GM12878 (cell line): ENCODE measurements around the gene USH1C.

ENCODE experiments used
- EZH2 ChIP-seq: IDR thresholded peaks from 2 replicates; pipeline ENCODE4 v1.6.1; 2012; ENCODE audit warnings: low read depth, mild to moderate bottlenecking, control low read depth, inconsistent platforms, low read length, borderline replicate concordance; ENCODE audit not compliant: control insufficient read depth
- JUND ChIP-seq: IDR thresholded peaks from 2 replicates; pipeline ENCODE4 v1.6.1; 2012; ENCODE audit warnings: low read depth, mild to moderate bottlenecking, low read length, improper control_type of control experiment, moderate library complexity
- TF ChIP-seq, protein P1 (sequence below), 3 experiments: IDR thresholded peaks in 2 of 3; conservative IDR thresholded peaks in 1 of 3; 2 replicates each; pipeline ENCODE4 v1.5.1; 2011; ENCODE audit warnings: low read depth in 3 of 3, low read length in 3 of 3, mild to moderate bottlenecking in 3 of 3, control low read depth in 2 of 3, moderate library complexity in 2 of 3, inconsistent platforms in 1 of 3, mixed read lengths in 1 of 3; ENCODE audit not compliant: control insufficient read depth in 2 of 3, insufficient read depth in 1 of 3; ENCODE audit errors: extremely low read depth in 1 of 3
- TF ChIP-seq, protein P2 (sequence below): IDR thresholded peaks from 2 replicates; pipeline ENCODE4 v1.6.1; 2011; ENCODE audit warnings: low read depth, low read length, improper control_type of control experiment, borderline replicate concordance

DNA sequence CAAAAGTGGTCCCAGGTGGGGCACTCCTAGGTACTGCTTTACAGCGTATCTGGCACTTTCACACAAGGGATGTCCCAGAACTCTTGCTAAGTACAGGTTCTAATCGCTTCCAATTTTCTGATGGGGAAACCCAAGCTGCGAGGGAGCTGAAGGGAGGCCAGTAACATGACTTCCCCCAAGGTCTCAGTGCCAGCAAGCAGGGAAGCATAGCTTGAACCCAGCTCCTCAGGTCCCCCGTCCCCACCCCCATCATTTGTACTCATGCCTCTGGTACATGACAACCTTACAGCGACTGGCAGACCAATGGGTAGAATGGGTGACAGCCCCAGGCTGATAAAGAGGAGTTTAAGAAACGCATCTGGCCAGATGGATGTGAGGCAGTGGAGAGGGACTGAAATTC, 66.9 kb downstream of the USH1C start:
- TF ChIP-seq, protein P1, sequence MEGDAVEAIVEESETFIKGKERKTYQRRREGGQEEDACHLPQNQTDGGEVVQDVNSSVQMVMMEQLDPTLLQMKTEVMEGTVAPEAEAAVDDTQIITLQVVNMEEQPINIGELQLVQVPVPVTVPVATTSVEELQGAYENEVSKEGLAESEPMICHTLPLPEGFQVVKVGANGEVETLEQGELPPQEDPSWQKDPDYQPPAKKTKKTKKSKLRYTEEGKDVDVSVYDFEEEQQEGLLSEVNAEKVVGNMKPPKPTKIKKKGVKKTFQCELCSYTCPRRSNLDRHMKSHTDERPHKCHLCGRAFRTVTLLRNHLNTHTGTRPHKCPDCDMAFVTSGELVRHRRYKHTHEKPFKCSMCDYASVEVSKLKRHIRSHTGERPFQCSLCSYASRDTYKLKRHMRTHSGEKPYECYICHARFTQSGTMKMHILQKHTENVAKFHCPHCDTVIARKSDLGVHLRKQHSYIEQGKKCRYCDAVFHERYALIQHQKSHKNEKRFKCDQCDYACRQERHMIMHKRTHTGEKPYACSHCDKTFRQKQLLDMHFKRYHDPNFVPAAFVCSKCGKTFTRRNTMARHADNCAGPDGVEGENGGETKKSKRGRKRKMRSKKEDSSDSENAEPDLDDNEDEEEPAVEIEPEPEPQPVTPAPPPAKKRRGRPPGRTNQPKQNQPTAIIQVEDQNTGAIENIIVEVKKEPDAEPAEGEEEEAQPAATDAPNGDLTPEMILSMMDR (IDR thresholded peaks at IDR 0.05 in 2 of 3, conservative IDR thresholded peaks at IDR 0.05 in 1 of 3; ENCODE audit: control insufficient read depth in 2 of 3, extremely low read depth in 1 of 3, insufficient read depth in 1 of 3, low read depth in 3 of 3, low read length in 3 of 3): no peak
- TF ChIP-seq EZH2: no peak
- TF ChIP-seq JUND: no peak
- TF ChIP-seq, protein P2, sequence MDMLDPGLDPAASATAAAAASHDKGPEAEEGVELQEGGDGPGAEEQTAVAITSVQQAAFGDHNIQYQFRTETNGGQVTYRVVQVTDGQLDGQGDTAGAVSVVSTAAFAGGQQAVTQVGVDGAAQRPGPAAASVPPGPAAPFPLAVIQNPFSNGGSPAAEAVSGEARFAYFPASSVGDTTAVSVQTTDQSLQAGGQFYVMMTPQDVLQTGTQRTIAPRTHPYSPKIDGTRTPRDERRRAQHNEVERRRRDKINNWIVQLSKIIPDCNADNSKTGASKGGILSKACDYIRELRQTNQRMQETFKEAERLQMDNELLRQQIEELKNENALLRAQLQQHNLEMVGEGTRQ: no peak
